ENCODE data around the gene MRPL39. TPM values are rescaled to one million over a fixed set of nuclear protein-coding genes. Genes with fewer than 3 reads are reported as not detected.
"Not testable (repeated sequence)": the region's sequence is repeated elsewhere in the genome, so short reads cannot be mapped to it uniquely, and the experiment has no call there.

Gene MRPL39
- 22.8 TPM for total RNA-seq
- long read RNA-seq, transcript MRPL39-202 (10 exons, 1,110 nt) = major isoform, 19 of 23 reads
- long read RNA-seq, partial matches to known transcripts = 0 of 23 reads
- long read RNA-seq, other reads (novel, unspliced or antisense) = 4 of 23 reads

GRCh38 chr21:25607151-25608043 is at the start of gene MRPL39:
TSS of gene MRPL39 (minus strand) at chr21:25607481. CDS start at chr21:25607475, 6 bp downstream.
- DNase-seq (ENCODE audit: low spot score) = peak; percentile 94

GRCh38 chr21:25656412-25656811 is 49.1 kb upstream of the MRPL39 start:
- DNase-seq (ENCODE audit: low spot score) = no peak

DNA sequence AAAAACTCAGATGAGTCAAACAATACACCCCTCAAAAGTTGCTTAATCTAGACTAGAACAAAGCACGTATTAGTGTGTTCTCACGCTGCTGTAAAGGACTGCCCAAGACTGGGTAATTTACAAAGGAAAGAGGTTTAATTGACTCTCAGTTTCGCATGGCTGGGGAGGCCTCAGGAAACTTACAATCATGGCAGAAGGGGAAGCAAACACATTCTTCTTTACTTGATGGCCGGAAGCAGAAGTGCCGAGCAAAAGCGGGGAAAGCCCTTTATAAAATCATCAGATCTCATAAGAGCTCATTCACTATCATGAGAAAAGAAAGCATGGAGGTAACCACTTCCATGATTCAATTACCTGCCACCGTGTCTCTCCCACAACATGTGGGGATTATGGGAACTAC is 41.9 kb upstream of the MRPL39 start:
- no peak for DNase-seq (ENCODE audit: low spot score)

DNA sequence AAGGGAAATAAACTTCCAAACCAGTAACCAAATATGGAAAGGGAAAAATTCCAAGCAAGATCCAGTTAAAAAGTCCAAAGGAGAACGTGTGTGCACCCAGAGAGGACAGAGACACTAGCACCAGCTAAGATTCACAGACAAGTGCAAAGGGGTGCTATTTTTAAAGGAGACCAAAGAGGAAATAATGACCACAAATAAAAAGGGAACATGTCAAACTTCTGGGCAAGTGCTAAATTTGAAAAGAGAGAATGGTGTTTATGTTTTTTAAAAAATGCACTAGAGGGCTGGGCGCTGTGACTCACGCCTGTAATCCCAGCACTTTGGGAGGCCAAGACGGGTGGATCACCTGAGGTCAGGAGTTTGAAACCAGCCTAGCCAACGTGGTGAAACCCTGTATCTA is 40.4 kb upstream of the MRPL39 start:
- no peak for DNase-seq (ENCODE audit: low spot score)

DNA sequence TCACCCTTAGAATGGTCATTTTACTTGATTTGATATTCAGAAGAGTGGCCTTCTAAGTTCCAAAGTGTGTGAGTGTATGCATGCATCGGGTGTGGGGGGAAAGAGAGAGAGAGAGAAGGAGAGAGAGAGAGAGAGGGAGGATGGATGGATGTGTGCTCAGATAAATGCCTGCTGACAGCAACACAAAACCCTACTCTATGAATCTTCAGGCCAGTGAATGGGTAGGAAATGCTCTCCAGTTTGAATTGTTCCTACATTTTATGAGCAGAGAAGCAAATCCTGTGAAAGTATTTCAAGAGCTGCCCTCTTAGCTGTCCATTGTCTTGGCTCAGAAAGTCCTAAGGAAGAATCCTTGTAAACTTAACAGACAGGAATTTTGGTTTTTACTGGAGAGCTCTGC is 39.2 kb upstream of the MRPL39 start:
- no peak for DNase-seq (ENCODE audit: low spot score)

- no peak for DNase-seq (ENCODE audit: low spot score)
Observed at GRCh38 chr21:25643486-25643885, 36.2 kb upstream of the MRPL39 start.

DNA sequence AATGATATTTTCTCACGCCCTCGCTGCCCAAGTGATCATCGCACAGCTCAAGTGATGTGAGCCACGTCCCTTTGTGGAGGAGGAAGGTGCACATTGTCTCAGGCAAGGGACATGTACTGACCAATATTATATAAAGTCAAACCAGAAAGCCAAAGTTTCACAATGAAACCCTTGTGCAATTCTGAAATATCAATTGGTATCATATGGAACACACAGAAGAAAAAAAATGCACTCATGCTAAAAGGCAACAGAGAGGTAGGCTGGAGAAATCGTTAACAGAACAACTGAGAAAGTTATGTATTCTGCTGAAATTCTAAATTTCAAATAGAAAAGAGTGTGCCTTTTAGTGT is 33.6 kb upstream of the MRPL39 start:
- no peak for DNase-seq (ENCODE audit: low spot score)

- no peak for DNase-seq (ENCODE audit: low spot score)
Observed at GRCh38 chr21:25640202-25640942, 33.1 kb upstream of the MRPL39 start.

DNA sequence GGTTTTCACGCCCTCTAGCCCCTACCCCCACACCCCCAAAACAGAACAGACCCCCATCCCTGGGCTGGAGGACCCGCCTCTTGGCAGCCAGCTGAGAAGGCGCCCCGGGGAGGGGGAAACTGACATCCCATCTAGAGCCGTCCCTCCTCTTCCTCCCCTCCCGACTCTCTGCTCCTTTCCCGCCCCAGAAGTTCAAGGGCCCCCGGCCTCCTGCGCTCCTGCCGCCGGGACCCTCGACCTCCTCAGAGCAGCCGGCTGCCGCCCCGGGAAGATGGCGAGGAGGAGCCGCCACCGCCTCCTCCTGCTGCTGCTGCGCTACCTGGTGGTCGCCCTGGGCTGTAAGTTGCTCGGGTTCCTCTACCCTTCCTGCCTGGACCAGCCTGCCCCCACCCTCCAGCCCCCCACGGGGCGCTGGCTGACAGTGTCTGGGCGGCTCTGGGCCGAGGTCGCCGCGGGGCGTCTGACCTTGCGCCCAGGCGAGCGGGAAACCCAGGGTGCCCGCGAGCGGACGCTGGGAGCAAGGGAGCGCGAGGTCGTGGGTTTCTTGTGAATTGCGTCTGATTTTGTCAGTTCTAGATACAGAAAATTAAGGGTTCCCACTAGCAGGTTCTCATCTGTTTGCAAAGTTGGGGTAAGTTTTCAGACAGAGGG is 32.4 kb upstream of the MRPL39 start:
- no peak for DNase-seq (ENCODE audit: low spot score)

DNA sequence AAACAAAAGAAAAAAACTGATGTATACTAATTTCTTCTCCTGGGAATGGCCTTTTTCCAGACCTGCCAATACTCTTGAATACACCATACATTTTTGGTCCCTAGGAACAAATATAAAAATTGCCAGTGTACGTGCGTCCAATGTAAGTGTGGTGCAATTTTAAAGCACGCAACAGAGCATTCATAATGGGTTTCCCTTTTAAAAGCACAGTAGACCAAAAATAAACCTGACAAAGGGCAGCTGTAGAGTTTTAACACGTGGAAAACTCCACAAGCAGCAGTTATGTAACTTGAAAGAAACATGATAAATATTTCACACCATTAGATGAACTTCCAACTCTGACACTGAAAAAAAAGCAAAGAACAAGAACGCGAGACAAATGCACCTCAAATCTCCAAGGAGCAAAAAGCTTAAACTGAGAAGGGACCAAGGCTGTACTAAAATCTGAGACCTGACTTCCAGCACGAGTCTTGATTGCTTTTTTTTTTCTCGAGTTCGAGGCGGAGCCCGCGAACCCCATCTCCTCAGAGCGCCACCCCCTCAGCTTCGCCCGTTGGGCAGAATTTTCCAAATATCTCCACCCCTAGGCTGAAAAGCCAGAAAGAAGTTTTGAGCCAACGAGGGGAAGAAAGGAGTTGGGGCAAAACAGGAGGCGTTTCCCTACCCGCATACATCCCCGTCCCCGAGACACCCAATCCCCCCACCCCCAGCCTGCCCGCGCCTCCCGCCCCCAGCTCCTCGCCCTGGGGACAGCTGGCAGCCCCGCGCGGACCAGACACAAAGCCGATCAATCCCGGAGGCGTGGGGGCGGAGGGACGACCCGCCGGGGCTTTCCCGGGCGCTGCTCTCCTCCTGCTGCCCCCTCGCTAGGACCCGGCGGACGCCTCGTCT is 31.6 kb upstream of the MRPL39 start, which contains the start of gene JAM2:
Gene JAM2 (plus strand): TSS at position 599 of the 891 bp plus-strand sequence. CDS start 564 bp downstream, outside the sequence.
- peak; percentile 90 for DNase-seq (ENCODE audit: low spot score)

DNA sequence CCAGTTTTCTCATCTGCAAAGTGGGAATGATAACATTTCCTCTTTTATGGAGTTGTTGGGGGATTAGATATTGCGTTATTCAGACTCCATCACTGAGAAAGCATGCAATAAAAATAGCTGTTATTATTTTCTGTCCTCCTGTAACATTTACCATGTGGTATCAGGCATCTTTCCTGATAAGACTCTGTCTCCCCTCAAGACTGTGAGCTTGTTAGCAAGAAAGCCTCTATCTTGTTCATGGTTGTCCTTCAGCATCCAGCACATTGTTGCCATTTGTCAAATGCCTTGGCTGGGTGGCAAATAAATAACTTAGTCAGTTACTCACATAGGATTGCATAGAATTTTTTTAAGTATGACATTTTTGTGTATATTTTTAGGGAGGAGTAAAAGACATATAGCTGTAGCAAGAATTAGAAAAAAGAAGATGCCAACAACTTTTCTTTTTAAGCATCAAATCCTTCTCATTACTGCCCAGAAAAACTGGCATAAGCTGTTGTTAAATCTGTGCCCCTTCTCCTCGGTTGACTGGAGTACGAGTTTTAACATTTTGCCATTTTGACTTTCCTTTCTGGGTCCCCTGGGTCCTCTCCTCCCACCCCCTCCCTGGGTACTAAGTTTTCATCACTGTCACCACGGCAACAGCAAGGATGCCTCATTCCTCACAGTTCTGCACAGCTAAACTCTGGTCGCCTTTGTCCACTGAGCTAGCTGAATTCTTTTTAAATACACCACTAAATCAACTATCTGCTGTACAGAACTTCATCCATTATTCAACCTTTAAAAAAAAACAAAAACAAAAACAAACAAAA is 30.8 kb upstream of the MRPL39 start:
- no peak for DNase-seq (ENCODE audit: low spot score)

DNA sequence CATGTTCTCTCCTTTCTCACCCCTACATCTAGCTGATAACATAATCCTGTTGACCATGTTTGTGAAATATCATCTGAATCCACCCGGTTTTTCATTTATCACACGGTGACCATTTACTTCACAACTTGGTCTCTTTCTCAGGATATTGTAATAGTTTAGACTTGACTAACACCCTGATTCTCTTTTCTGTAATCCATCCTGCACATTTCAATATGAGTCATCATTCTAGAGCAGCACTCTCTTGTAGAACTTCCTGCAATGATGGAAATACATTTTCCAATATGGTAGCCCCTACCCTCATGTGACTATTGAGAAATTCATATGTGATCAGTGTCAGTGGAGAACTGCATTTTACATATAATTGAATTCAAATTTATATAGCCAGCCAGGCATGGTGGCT is 29.4 kb upstream of the MRPL39 start:
- DNase-seq (ENCODE audit: low spot score) = no peak

DNA sequence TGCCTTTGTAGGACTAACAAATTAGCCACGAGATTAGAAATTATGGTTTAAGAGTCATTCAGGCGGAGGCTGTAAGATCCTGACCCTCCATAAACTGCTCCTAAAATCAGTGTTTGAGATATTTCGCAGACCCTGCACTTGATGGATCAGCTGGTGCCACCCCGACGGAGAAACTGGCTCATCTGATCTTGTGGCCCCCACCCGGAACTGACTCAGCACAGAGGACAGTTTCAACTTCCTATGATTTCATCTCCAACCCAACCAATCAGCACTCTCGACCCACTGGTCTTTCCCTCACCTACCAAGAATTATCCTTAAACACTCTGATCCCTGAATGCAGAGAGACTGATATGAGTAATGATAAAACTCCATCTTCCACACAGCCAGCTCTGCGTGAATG is 28.0 kb upstream of the MRPL39 start:
- DNase-seq (ENCODE audit: low spot score) = no peak

- DNase-seq (ENCODE audit: low spot score) = no peak
Observed at GRCh38 chr21:25632296-25632695, 25.0 kb upstream of the MRPL39 start.

DNA sequence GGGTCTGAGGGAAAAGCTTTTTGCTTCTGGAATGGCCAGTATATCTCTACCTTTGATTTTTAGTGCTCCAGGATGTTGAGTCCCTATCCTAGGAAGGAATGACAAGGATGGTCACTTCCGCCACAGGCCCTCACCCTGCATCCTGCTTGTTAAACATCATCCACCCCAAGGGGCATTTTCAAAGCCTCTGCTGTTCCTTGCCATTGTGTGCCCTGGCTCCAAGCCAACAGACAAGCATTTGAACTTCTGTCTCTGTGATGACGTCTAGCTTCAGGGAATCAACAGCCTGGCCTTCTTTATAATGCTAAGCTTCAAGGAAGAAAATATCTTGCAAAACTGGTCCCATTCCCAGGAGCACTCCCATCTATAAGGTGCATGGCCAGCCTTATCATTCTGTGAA is 19.5 kb upstream of the MRPL39 start:
- no peak for DNase-seq (ENCODE audit: low spot score)

DNA sequence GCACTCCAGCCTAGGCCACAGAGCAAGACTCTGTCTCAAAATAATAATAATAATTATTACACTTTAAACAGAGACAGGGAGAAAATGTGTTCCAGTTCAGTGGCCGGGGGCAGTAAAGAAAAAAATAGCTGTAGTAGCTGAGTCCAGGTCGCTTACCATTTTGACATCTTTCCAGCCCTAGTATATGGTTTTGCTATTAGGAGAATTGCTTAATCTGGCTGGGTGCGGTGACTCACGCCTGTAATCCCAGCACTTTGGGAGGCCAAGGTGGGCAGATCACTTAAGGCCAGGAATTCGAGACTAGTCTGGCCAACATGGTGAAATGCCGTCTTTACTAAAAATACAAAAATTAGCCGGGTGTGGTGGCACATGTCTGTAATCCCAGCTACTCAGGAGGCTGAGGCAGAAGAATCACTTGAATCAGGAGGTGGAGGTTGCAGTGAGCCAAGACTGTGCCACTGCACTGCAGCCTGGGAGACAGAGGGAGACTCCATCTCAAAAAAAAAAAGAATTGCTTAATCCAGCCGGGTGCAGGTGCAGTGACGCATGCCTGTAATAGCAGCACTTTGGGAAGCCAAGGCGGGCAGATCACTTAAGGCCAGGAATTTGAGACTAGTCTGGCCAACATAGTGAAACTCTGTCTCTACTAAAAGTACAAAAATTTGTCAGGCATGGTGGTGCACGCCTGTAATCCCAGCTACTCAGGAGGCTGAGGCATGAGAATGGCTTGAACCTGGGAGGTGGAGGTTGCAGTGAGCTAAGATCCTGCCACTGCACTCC is 18.7 kb upstream of the MRPL39 start:
- not testable (repeated sequence) for DNase-seq (ENCODE audit: low spot score)

DNA sequence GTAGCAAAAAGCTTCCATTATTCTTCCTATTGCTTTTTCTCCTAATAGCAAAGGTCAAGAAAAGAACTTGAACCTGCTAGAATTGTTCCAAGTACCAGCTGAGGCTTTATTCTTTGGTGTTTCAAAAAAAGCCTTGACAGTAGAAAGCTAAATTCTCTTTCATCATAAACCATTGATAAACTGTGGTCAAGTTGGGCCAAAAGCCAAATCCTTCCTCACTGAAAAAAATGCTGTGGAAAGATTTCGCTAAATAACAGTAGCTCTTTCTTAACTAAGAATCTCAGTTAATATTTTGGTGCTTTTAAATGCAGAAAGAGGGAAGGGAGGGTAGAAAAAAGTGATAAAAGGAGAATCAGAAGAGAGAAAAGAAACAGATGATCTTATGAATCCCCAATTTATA is 17.8 kb upstream of the MRPL39 start:
- DNase-seq (ENCODE audit: low spot score) = no peak

DNA sequence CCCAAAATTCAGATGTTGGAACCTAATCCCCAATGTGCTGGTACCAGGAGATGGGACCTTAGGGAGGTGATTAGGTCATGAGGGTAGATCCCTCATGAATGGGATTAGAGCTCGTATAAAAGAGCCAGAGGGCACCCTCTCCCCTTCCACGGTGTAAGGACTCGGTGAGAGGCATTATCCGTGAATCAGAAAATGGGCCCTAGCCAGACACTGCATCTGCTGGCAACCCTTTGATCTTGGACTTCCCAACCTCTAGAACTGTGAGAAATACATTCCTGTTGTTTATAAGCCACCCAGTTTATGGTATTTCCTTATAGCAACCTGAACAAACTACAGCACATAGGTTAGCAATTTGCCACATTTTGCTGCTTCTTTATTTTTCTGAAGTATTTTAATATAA is 17.2 kb upstream of the MRPL39 start:
- no peak for DNase-seq (ENCODE audit: low spot score)

DNA sequence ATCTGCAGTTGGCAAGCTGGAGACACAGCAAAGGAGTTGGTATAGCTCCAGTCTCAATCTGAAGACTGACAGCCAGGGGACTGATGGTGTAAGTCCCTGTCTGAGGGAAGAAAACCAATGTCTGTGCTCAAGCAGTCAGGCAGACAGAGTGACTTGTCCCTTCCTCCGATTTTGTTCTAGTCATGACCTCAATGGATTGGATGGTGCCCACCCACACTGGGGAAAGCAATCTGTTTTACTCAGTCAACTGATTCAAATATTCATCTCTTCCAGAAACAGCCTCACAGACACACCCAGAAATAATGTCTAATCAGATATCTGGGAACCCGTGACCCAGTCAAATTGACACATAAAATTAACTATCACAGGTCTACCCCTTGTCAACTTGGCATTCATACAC is 11.9 kb upstream of the MRPL39 start:
- DNase-seq (ENCODE audit: low spot score) = no peak
